Prostate gland (tissue), 2 donors: ENCODE results near the gene IPCEF1. TPM values are rescaled to one million over a fixed set of nuclear protein-coding genes. Genes with fewer than 3 reads are reported as not detected.

Experiments
- DNase-seq: peaks from one replicate; pipeline ENCODE4 v3.0.0-alpha.2; 2019; ENCODE audit warnings: low spot score
- H3K27ac ChIP-seq, 2 donors: fragments of 200-600 bp; sonication (generic); 2 replicates each; pipeline ENCODE4 v1.5.1; 2017 to 2019
- H3K27me3 ChIP-seq: fragments of 200-600 bp; sonication (generic); replicated peaks from 2 replicates; pipeline ENCODE4 v1.5.1; 2019; ENCODE audit not compliant: insufficient read depth
- H3K36me3 ChIP-seq, 2 donors: fragments of 200-600 bp; sonication (generic); 1 replicate in 1 of 2; 2 replicates in 1 of 2; pipeline versions ENCODE4 v1.5.1 to v1.8.1; 2017 to 2019
- H3K4me1 ChIP-seq: fragments of 200-600 bp; sonication (generic); replicated peaks from 2 replicates; pipeline ENCODE4 v1.5.1; 2019
- H3K4me3 ChIP-seq, 2 donors: fragments of 200-600 bp; sonication (generic); 2 replicates each; pipeline ENCODE4 v1.5.1; 2017 to 2019
- H3K9me3 ChIP-seq: fragments of 200-600 bp; sonication (generic); 2 replicates; pipeline ENCODE4 v1.5.1; 2017
- POLR2A ChIP-seq: fragments of 450-650 bp; IDR thresholded peaks from one replicate; pipeline ENCODE4 v1.6.1; 2016; ENCODE audit warnings: antibody characterized with exemption, mild to moderate bottlenecking
- POLR2AphosphoS5 ChIP-seq: sonication (generic); formaldehyde crosslinking; IDR thresholded peaks from one replicate; pipeline ENCODE4 v1.6.1; 2017; ENCODE audit warnings: antibody characterized with exemption
- WGBS: methylation state at CpG from one replicate; pipeline ENCODE4 v1.1.5; 2018; 5-methylcytosine and 5-hydroxymethylcytosine counted together
- intact Hi-C: fragments of 100-400 bp; cut with DNase I; formaldehyde crosslinking; loops from one replicate; pipeline ENCODE4 v1.14.2; 2022
- total RNA-seq, 2 donors: library from RNA; depleted of rRNA; stranded (reverse); fragments of >200 nt; gene quantifications; one replicate each; pipeline ENCODE4 v1.1.0, GENCODE V29; 2016
- TF ChIP-seq, protein P1 (sequence below), 4 experiments: fragments of 200-600 bp in 2 of 4; fragments of 450-650 bp in 2 of 4; sonication (generic) in 2 of 4; IDR thresholded peaks; 1 replicate in 3 of 4; 2 replicates in 1 of 4; pipeline ENCODE4 v1.5.1; 2016 to 2019; ENCODE audit warnings: antibody characterized with exemption in 4 of 4, mild to moderate bottlenecking in 2 of 4, moderate library complexity in 2 of 4

Gene IPCEF1
- total RNA-seq, 2 donors from 2014 or later: 1.0 to 6.1 TPM

DNA sequence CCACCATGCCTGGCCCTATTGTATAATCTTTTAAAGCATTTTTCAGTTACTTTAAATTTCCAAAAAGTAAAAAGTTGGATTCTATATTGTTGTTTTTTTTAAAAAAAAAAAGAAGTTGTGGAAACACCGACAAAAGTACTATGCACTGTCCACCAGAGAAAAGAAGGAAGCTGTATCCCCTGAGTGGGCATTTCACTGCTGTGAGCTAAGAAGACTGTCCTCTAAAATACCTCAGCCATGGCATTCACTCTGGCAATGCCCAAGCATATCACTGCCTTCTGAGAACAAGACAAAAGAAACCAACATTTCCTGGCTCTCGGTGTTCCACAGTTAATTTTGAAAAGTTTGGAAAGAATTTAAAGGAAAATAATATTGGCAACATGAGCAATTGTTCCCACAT is 117.8 kb downstream of the IPCEF1 start:
- 51% methylated on average over 2 of the region's 2 CpGs for WGBS
- DNase-seq: no peak

DNA sequence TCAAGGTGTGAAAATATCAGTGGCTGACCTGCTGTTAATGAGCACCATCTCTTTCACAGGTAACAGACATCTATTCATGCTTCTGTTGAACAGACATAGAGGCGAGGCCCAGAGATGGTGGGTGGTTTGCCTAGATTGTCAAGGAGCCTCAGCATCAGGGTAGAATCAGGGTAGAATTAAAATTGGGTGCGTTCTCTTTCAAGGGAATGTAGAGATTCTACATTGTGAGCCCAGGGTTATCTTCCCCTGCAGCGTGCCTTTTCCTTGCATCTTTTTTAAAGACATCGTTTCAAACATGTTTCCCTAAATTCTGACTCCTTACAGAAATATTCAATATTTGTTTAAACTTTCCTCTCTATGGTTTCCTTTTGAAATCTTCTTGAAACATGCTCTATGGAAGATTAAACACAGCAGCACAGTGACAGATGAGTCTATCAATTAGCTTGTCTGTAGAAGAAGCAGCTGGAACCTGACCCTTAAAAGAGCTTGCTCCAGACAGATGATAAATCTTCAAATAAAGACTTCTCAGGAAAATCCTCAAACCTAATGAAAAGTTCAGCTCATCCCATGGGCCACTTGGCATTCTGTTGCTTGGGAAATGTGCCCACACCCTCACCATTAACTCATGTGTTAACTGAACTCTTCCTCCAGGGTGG is 119.8 kb downstream of the IPCEF1 start:
- H3K4me1 ChIP-seq: no peaks in the 10 kb centered on the region
- H3K27me3 ChIP-seq: no peaks in the 10 kb centered on the region
- TF ChIP-seq, protein P1, sequence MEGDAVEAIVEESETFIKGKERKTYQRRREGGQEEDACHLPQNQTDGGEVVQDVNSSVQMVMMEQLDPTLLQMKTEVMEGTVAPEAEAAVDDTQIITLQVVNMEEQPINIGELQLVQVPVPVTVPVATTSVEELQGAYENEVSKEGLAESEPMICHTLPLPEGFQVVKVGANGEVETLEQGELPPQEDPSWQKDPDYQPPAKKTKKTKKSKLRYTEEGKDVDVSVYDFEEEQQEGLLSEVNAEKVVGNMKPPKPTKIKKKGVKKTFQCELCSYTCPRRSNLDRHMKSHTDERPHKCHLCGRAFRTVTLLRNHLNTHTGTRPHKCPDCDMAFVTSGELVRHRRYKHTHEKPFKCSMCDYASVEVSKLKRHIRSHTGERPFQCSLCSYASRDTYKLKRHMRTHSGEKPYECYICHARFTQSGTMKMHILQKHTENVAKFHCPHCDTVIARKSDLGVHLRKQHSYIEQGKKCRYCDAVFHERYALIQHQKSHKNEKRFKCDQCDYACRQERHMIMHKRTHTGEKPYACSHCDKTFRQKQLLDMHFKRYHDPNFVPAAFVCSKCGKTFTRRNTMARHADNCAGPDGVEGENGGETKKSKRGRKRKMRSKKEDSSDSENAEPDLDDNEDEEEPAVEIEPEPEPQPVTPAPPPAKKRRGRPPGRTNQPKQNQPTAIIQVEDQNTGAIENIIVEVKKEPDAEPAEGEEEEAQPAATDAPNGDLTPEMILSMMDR (IDR thresholded peaks at IDR 0.05): no peak
- TF ChIP-seq POLR2AphosphoS5 (no peak), POLR2A (no peak)
- H3K9me3 ChIP-seq: no peaks in the 10 kb centered on the region
- DNase-seq: no peak
- no peak overlapping the region for H3K27ac ChIP-seq
- H3K4me3 ChIP-seq: no peak overlapping the region
- intact Hi-C loops: no loop called here
- H3K36me3 ChIP-seq: no peaks in the 10 kb centered on the region
- 75% methylated on average over 4 of the region's 4 CpGs for WGBS

More for the DNA sequence above, 117.8 kb downstream of the IPCEF1 start:
- H3K27me3 ChIP-seq: no peaks in the 10 kb centered on the region
- no peak overlapping the region for H3K27ac ChIP-seq
- no peaks in the 10 kb centered on the region for H3K4me1 ChIP-seq
- no peaks in the 10 kb centered on the region for H3K9me3 ChIP-seq
- TF ChIP-seq POLR2AphosphoS5: no peak
- H3K4me3 ChIP-seq: no peak overlapping the region
- no peaks in the 10 kb centered on the region for H3K36me3 ChIP-seq
- intact Hi-C loops: no loop called here

DNA sequence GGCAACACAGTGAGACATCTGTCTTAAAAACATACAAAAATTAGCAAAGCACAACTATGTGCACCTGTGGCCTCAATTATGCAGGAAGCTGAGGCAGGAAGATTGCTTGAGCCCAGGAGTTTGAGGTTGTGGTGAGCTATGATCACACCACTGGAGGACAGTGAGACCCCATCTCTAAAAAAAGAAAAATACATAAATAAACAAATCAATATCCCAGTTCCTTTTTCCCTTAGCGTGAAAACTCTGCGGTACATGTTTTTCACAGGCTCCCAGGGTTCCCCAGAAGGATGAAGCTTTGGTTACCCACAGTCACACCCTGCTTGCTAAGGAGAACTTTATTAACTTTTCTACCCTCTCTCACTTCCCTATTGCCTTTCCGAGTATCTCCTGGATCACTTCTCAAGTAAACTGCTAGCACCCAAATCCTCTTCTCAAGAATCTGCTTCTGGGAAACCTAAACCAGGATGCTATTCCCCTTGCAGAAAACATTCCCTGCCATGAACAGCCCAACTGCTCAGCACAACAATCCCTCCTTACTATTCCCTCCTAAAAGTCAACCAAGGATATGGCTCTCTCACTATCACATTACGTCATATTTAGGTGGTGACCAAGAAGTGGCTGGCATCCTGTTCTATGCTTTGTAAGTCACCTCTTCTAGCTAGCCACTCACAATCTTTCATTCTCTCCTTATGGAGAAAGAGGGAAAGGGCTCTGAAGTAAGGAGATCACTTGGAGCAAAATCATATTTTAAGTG is 122.4 kb downstream of the IPCEF1 start:
- Histone ChIP-seq H3K27me3 (no peaks in the 10 kb centered on the region), H3K9me3 (no peaks in the 10 kb centered on the region), H3K4me1 (no peaks in the 10 kb centered on the region), H3K36me3 (no peaks in the 10 kb centered on the region), H3K27ac (no peak overlapping the region), H3K4me3 (no peak overlapping the region)
- 88% methylated on average over 4 of the region's 4 CpGs for WGBS
- DNase-seq: no peak
- intact Hi-C loops: no loop called here
- no peak for TF ChIP-seq POLR2A
- TF ChIP-seq, protein P1 (IDR thresholded peaks at IDR 0.05): no peak
- no peak for TF ChIP-seq POLR2AphosphoS5

DNA sequence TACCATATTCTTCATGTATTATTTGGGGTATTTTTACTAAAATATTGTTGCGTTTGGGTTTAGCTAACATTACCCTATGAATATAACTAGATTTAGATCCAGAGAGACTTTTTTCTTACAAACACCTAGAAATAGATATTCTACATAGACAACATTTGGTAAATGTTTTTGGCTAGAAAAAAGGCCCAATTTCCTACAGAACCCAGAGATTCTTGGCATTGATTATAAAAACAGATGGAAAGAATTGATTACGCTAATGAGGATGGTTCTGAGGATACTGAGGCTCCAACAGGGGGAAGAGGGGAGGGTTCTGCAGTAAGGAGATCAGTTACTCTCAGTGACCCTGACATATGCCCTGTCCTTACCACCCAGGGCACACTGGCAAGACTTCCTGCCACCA is 123.2 kb downstream of the IPCEF1 start:
- no peaks in the 10 kb centered on the region for H3K4me1 ChIP-seq
- no peak overlapping the region for H3K27ac ChIP-seq
- intact Hi-C loops: no loop called here
- H3K9me3 ChIP-seq: no peaks in the 10 kb centered on the region
- no peak overlapping the region for H3K4me3 ChIP-seq
- 95% methylated on average over 2 of the region's 2 CpGs for WGBS
- TF ChIP-seq POLR2A (no peak), POLR2AphosphoS5 (no peak)
- TF ChIP-seq, protein P1 (IDR thresholded peaks at IDR 0.05): no peak
- no peaks in the 10 kb centered on the region for H3K27me3 ChIP-seq
- DNase-seq: no peak
- H3K36me3 ChIP-seq: no peaks in the 10 kb centered on the region

DNA sequence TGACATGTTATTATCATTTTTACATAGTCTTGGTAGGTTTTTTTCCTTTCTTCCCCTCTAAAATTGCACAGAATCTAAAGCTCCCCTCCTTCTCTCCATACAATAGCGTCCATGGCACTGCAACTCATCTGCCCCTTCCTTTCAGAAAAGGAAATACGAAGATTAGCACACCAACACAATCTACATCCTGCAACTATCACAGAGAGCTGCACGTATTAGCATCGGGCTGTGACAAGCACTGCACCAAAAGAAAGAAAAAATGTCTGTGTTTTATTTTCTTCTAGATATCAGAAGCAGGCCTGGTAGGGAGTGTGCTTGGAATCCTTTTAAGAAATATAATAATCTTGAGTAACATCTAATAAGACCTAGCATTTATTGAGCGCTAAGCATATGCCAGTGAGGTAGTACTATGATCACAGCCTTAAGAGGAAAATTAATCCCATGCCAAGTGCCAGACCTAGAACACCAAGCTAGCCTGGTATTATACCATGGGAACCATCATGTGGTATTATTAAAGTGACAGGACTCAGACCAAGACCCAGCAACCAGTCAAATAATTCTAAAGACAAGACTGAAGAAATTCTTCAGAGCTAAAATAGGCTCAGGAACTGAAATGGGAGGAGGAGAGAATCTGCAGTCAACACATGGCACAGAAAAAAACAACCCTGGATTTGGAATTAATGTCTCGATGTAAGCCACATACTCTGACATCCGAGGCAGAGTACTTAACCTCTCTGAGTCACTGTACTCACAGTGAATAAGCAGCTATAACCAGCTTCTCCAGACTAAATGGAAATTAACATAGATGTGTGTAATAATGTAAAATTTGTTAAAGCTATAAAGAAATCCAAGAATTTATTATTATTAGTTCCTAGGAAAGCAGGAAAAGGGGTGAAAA is 124.3 kb downstream of the IPCEF1 start:
- WGBS: 86% methylated on average over 7 of the region's 7 CpGs
- TF ChIP-seq POLR2AphosphoS5: no peak
- TF ChIP-seq, protein P1 (IDR thresholded peaks at IDR 0.05): no peak
- TF ChIP-seq POLR2A: no peak
- Histone ChIP-seq H3K9me3 (no peaks in the 10 kb centered on the region), H3K27ac (no peak overlapping the region), H3K36me3 (no peaks in the 10 kb centered on the region), H3K4me1 (no peaks in the 10 kb centered on the region), H3K4me3 (no peak overlapping the region), H3K27me3 (no peaks in the 10 kb centered on the region)
- DNase-seq: no peak
- intact Hi-C loops: no loop called here
